ENCODE measurements around the gene HDGF.
A peak's percentile ranks its signal among the peaks of the same experiment; 100 is the strongest.
"Not testable (repeated sequence)": the region's sequence is repeated elsewhere in the genome, so short reads cannot be mapped to it uniquely, and the experiment has no call there.

HDGF gene

GRCh38 chr1:156760092-156760795 is 8.8 kb upstream of the HDGF start:
- DNase-seq (ENCODE audit: low read depth) = no peak
- TF ChIP-seq, protein P1, sequence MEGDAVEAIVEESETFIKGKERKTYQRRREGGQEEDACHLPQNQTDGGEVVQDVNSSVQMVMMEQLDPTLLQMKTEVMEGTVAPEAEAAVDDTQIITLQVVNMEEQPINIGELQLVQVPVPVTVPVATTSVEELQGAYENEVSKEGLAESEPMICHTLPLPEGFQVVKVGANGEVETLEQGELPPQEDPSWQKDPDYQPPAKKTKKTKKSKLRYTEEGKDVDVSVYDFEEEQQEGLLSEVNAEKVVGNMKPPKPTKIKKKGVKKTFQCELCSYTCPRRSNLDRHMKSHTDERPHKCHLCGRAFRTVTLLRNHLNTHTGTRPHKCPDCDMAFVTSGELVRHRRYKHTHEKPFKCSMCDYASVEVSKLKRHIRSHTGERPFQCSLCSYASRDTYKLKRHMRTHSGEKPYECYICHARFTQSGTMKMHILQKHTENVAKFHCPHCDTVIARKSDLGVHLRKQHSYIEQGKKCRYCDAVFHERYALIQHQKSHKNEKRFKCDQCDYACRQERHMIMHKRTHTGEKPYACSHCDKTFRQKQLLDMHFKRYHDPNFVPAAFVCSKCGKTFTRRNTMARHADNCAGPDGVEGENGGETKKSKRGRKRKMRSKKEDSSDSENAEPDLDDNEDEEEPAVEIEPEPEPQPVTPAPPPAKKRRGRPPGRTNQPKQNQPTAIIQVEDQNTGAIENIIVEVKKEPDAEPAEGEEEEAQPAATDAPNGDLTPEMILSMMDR (IDR thresholded peaks at IDR 0.05; ENCODE audit: low read depth, low read length, missing control alignments) = no peak
- in situ Hi-C loops (cut with HindIII; ENCODE audit: low sequenced_read_pairs) = no loop called here

DNA sequence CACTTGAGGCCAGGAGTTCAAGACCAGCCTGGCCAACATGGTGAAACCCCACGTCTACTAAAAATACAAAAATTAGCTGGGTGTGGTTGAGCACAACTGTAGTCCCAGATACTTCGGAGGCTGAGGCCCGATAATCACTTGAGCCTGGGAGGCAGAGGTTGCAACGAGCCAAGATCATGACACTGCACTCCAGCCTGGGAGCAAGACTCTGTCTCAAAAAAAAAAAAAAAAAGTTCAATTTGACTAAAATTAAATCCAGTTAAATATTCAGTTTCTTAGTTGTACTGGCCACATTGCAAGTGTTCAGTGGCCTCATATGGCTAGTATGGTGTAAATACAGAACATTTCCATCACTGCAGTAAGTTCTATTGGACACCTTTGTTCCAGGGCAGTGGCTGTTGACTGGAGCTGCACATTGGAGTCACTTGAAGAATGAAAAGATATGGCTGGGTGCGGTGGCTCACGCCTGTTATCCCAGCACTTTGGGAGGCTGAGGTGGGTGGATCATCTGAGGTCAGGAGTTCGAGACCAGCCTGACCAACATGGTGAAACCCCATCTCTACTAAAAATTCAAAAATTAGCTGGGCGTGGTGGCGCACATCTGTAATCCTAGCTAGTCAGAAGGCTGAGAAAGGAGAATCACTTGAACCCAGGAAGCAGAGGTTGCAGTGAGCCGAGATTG is 6.2 kb upstream of the HDGF start:
- DNase-seq (ENCODE audit: low read depth); in situ Hi-C loops (cut with HindIII; ENCODE audit: low sequenced_read_pairs); H3K4me3 ChIP-seq (ENCODE audit: low read depth, low read length): not testable (repeated sequence)

More at GRCh38 chr1:156760092-156760795, 8.8 kb upstream of the HDGF start:
- no peak overlapping the region for H3K4me3 ChIP-seq (ENCODE audit: low read depth, low read length)

DNA sequence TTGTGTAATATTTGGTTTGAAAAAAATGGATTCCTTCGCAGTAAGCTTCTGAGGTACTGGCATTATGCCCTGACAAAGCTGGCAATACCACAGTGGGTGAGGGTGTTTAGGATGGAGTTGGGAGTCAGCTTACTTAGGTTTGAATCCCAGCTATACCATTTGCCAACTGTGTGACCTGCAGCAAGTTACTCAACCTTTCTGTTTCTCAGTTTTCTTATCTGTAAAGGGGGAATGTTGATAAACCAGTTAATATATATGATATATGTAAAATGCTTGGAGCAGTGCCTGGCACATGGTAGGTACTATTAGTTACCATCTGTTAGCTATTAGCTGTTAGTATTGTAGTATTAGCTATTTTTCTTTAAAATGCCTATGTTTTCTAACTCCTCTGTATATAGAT is 4.9 kb upstream of the HDGF start:
- H3K4me3 ChIP-seq (ENCODE audit: low read depth, low read length) = no peak overlapping the region
- no peak for DNase-seq (ENCODE audit: low read depth)
- TF ChIP-seq, protein P1 (IDR thresholded peaks at IDR 0.05; ENCODE audit: low read depth, low read length, missing control alignments) = no peak
- in situ Hi-C loops (cut with HindIII; ENCODE audit: low sequenced_read_pairs) = no loop called here

GRCh38 chr1:156755527-156755950 is 4.1 kb upstream of the HDGF start:
- in situ Hi-C loops (cut with HindIII; ENCODE audit: low sequenced_read_pairs) = no loop called here
- TF ChIP-seq, protein P1 (IDR thresholded peaks at IDR 0.05; ENCODE audit: low read depth, low read length, missing control alignments) = no peak
- DNase-seq (ENCODE audit: low read depth) = no peak
- H3K4me3 ChIP-seq (ENCODE audit: low read depth, low read length) = no peak overlapping the region

GRCh38 chr1:156754219-156754618 is 2.7 kb upstream of the HDGF start:
- H3K4me3 ChIP-seq (ENCODE audit: low read depth, low read length) = no peak overlapping the region
- TF ChIP-seq, protein P1 (IDR thresholded peaks at IDR 0.05; ENCODE audit: low read depth, low read length, missing control alignments) = no peak
- no peak for DNase-seq (ENCODE audit: low read depth)
- in situ Hi-C loops (cut with HindIII; ENCODE audit: low sequenced_read_pairs) = no loop called here

- in situ Hi-C loops (cut with HindIII; ENCODE audit: low sequenced_read_pairs) = no loop called here
- TF ChIP-seq, protein P1 (IDR thresholded peaks at IDR 0.05; ENCODE audit: low read depth, low read length, missing control alignments) = no peak
- DNase-seq (ENCODE audit: low read depth) = no peak
- H3K4me3 ChIP-seq (ENCODE audit: low read depth, low read length) = peak overlapping the region; percentile 94
Observed at GRCh38 chr1:156752843-156753482, 1.5 kb upstream of the HDGF start.
